Vein endothelial cell (primary cell): Measurements from ENCODE around the gene VWA3A. TPM values are rescaled to one million over a fixed set of nuclear protein-coding genes. Genes with fewer than 3 reads are reported as not detected.

ENCODE experiments used
- total RNA-seq: library from RNA; depleted of rRNA; stranded (reverse); fragments of >200 nt; gene quantifications from 2 replicates; pipeline ENCODE4 v1.2.3, GENCODE V29; 2012

The VWA3A gene
- total RNA-seq, result not detected in 2 replicates

GRCh38 chr16:22092143-22092933 lies at the start of gene VWA3A:
Gene VWA3A, plus strand, starts transcription at chr16:22092541. Its CDS starts 97 bp downstream, at chr16:22092638.

GRCh38 chr16:22161999-22162655 lies 69.8 kb downstream of the VWA3A start, which contains the start of gene SDR42E2:
Gene SDR42E2, plus strand, starts transcription at chr16:22162506. Its CDS starts 3,077 bp downstream, at chr16:22165583.

GRCh38 chr16:22206013-22206841 lies 113.9 kb downstream of the VWA3A start, which contains the start of gene EEF2K:
Gene EEF2K, plus strand, starts transcription at chr16:22206278. Its CDS starts 19,452 bp downstream, at chr16:22225730.

Other genes starting within 250 kb of the VWA3A start
- 34.2 and 72.8 TPM in 2 replicates for gene NPIPB4, start 234.8 kb upstream of the VWA3A start, total RNA-seq
- gene UQCRC2, start 139.2 kb upstream of the VWA3A start, total RNA-seq, result 193 and 205 TPM in 2 replicates
- not detected in 2 replicates for gene PDZD9, start 91.4 kb upstream of the VWA3A start, total RNA-seq
- 25.2 and 35.5 TPM in 2 replicates for gene MOSMO, start 84.4 kb upstream of the VWA3A start, total RNA-seq
- not detected in 2 replicates for gene SDR42E2, start 70.0 kb downstream of the VWA3A start, total RNA-seq
- gene EEF2K, start 113.7 kb downstream of the VWA3A start, total RNA-seq, result 55.3 and 60.1 TPM in 2 replicates
- gene POLR3E, start 204.9 kb downstream of the VWA3A start, total RNA-seq, result 31.0 and 38.5 TPM in 2 replicates